ENCODE measurements around the gene POLA1.

DNA sequence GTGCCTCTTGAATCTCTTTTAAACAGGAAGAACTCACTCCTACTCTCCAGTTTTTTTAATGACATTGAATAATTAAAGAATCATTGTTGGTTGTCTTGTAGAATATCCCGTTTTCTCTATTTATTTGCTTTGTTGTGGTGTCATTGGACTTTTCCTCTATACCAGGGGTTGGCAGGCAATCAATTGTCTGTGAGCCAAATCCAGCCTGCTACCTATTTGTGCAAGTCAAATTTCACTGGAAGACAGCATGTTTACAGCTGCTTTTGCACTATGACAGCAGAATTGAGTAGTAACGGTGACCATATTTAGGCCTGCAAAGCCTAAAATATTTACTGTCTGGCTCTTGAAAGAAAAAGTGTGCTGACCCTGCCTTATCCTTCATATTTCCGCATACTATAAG is 34.8 kb downstream of the POLA1 start:
- no peak for TF ChIP-seq RAD21 (IDR thresholded peaks at IDR 0.05; ENCODE audit: low read depth)
- TF ChIP-seq TEAD4 (IDR thresholded peaks at IDR 0.05), result no peak
- TF ChIP-seq ZBTB7A (IDR thresholded peaks at IDR 0.05; ENCODE audit: low read depth), result no peak
- no peak for TF ChIP-seq TAF1 (IDR thresholded peaks at IDR 0.05; ENCODE audit: low read depth)
- TF ChIP-seq EP300 (IDR thresholded peaks at IDR 0.05; ENCODE audit: borderline replicate concordance), result no peak
- TF ChIP-seq YY1 (IDR thresholded peaks at IDR 0.05; ENCODE audit: low read depth), result no peak
- no peak for TF ChIP-seq NFIC (IDR thresholded peaks at IDR 0.05)
- TF ChIP-seq CEBPB (IDR thresholded peaks at IDR 0.05), result no peak
- no peak for TF ChIP-seq FOXM1 (IDR thresholded peaks at IDR 0.05; ENCODE audit: borderline replicate concordance, low read depth)
- TF ChIP-seq, protein P1, sequence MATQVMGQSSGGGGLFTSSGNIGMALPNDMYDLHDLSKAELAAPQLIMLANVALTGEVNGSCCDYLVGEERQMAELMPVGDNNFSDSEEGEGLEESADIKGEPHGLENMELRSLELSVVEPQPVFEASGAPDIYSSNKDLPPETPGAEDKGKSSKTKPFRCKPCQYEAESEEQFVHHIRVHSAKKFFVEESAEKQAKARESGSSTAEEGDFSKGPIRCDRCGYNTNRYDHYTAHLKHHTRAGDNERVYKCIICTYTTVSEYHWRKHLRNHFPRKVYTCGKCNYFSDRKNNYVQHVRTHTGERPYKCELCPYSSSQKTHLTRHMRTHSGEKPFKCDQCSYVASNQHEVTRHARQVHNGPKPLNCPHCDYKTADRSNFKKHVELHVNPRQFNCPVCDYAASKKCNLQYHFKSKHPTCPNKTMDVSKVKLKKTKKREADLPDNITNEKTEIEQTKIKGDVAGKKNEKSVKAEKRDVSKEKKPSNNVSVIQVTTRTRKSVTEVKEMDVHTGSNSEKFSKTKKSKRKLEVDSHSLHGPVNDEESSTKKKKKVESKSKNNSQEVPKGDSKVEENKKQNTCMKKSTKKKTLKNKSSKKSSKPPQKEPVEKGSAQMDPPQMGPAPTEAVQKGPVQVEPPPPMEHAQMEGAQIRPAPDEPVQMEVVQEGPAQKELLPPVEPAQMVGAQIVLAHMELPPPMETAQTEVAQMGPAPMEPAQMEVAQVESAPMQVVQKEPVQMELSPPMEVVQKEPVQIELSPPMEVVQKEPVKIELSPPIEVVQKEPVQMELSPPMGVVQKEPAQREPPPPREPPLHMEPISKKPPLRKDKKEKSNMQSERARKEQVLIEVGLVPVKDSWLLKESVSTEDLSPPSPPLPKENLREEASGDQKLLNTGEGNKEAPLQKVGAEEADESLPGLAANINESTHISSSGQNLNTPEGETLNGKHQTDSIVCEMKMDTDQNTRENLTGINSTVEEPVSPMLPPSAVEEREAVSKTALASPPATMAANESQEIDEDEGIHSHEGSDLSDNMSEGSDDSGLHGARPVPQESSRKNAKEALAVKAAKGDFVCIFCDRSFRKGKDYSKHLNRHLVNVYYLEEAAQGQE (IDR thresholded peaks at IDR 0.05; ENCODE audit: low read depth), result no peak

All from Ishikawa (cell line).